Measurements from ENCODE around the gene MVD.

Gene MVD

DNA sequence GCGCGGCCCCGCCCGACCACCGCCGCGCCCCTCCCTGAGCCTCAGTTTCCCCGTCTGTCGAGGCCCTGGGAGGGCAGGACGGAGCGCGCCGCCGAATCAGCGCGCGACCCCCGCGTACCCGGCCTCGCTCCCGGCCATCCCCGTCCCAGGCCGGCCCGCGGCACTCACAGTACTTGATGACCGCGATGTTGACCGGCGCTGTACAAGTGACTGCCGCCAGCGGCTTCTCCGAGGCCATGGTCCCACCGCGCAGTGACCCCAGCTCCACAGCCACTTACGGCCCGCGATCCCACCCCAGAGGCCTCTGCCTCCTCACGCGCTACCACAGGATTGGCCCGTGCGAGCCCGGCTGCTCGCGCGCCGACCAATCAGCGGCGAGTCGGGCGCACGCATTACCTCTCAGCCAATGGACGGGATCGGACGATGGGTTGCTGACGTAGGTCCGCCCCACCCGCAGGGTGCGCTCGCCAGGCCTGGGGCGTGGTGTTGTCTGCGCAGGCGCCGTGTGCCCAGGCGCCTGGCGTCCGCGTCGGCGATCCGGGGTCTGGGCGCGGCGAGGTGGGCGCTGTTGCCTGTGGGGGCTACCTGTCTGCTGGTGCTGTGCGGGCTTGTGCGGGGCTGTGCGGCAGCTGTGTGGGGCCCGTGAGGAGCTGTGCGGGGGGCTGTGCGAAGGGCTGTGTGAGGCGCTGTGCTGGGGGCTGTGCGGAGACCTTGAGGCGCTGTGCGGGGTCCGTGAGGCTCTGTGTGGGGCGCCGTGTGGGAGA, at the start of gene MVD:
MVD (minus strand) TSS at position 249 of the 764 bp plus-strand sequence; CDS start at position 238, 11 bp downstream.
- Histone ChIP-seq H2AFZ (peak within 1 kb of the TSS; percentile 94), H3K27ac (peak within 1 kb of the TSS; percentile 55), H3K9ac (peak within 1 kb of the TSS; percentile 42), H3K36me3 (ENCODE audit: control insufficient read depth, insufficient read depth, low read length) (no peaks in the 10 kb centered on the region), H3K27me3 (ENCODE audit: control insufficient read depth, insufficient read depth, low read length) (no peaks in the 10 kb centered on the region), H3K4me2 (ENCODE audit: low read length) (peak within 1 kb of the TSS; percentile 66), H3K79me2 (no peaks in the 10 kb centered on the region), H3K4me1 (peaks cover 4% of the 10 kb centered on the region), H3K4me3 (ENCODE audit: low read depth, low read length) (peak within 1 kb of the TSS; percentile 89), H3K9me3 (ENCODE audit: control insufficient read depth, low read length) (no peaks in the 10 kb centered on the region)
- TF ChIP-seq, protein P1, sequence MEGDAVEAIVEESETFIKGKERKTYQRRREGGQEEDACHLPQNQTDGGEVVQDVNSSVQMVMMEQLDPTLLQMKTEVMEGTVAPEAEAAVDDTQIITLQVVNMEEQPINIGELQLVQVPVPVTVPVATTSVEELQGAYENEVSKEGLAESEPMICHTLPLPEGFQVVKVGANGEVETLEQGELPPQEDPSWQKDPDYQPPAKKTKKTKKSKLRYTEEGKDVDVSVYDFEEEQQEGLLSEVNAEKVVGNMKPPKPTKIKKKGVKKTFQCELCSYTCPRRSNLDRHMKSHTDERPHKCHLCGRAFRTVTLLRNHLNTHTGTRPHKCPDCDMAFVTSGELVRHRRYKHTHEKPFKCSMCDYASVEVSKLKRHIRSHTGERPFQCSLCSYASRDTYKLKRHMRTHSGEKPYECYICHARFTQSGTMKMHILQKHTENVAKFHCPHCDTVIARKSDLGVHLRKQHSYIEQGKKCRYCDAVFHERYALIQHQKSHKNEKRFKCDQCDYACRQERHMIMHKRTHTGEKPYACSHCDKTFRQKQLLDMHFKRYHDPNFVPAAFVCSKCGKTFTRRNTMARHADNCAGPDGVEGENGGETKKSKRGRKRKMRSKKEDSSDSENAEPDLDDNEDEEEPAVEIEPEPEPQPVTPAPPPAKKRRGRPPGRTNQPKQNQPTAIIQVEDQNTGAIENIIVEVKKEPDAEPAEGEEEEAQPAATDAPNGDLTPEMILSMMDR (IDR thresholded peaks at IDR 0.05): no peak

GRCh38 chr16:88712362-88712979, 49.6 kb upstream of the MVD start:
- Histone ChIP-seq H3K4me3 (ENCODE audit: low read depth, low read length) (no peak overlapping the region), H3K4me2 (ENCODE audit: low read length) (no peak overlapping the region), H3K36me3 (ENCODE audit: control insufficient read depth, insufficient read depth, low read length) (no peaks in the 10 kb centered on the region), H3K9me3 (ENCODE audit: control insufficient read depth, low read length) (no peaks in the 10 kb centered on the region), H3K27ac (no peak overlapping the region), H3K27me3 (ENCODE audit: control insufficient read depth, insufficient read depth, low read length) (no peaks in the 10 kb centered on the region), H3K4me1 (peaks cover under 1% of the 10 kb centered on the region), H3K9ac (no peak overlapping the region), H2AFZ (no peak overlapping the region), H3K79me2 (peaks cover 5% of the 10 kb centered on the region)
- TF ChIP-seq, protein P1 (IDR thresholded peaks at IDR 0.05): no peak

DNA sequence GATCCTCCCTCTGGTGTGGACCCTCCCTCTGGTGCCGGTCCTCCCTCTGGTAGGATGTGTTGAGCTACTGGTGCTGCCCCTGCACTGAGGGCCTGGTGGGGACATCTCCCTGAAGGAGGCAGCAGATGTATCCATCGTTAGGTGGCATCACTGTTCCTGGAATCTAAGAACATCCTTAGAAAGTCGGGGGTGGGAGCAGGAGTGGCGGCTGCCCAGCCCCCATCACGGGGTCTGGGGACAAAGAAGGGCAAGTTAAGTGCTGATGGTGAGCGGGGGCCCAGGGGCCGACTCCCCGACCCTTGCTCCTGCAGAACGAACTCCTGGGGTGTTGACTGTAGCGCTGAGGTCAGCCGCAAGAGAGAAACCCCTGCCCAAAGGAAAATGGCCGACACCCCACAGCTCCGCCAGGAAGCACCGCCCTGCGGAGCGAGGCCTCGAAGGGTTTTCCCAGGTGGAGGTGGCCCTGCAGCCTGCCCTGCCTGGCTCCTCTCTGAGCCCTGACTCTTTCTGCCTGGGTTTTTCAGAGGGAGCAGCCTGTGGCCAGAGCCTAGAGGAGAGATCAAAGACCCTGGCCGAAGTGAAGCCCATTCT, 49.0 kb upstream of the MVD start:
- H3K4me2 ChIP-seq (ENCODE audit: low read length): no peak overlapping the region
- no peak overlapping the region for H2AFZ ChIP-seq
- H3K27ac ChIP-seq: no peak overlapping the region
- no peaks in the 10 kb centered on the region for H3K36me3 ChIP-seq (ENCODE audit: control insufficient read depth, insufficient read depth, low read length)
- TF ChIP-seq, protein P1 (IDR thresholded peaks at IDR 0.05): no peak
- H3K79me2 ChIP-seq: peaks cover 5% of the 10 kb centered on the region
- no peaks in the 10 kb centered on the region for H3K9me3 ChIP-seq (ENCODE audit: control insufficient read depth, low read length)
- H3K4me1 ChIP-seq: peaks cover 6% of the 10 kb centered on the region
- no peak overlapping the region for H3K4me3 ChIP-seq (ENCODE audit: low read depth, low read length)
- H3K9ac ChIP-seq: no peak overlapping the region
- no peaks in the 10 kb centered on the region for H3K27me3 ChIP-seq (ENCODE audit: control insufficient read depth, insufficient read depth, low read length)

GRCh38 chr16:88710556-88710955, 47.7 kb upstream of the MVD start:
- no peaks in the 10 kb centered on the region for H3K9me3 ChIP-seq (ENCODE audit: control insufficient read depth, low read length)
- H3K9ac ChIP-seq: no peak overlapping the region
- no peak overlapping the region for H3K27ac ChIP-seq
- no peaks in the 10 kb centered on the region for H3K27me3 ChIP-seq (ENCODE audit: control insufficient read depth, insufficient read depth, low read length)
- no peaks in the 10 kb centered on the region for H3K36me3 ChIP-seq (ENCODE audit: control insufficient read depth, insufficient read depth, low read length)
- peaks cover 6% of the 10 kb centered on the region for H3K4me1 ChIP-seq
- no peak overlapping the region for H3K4me3 ChIP-seq (ENCODE audit: low read depth, low read length)
- no peak overlapping the region for H3K4me2 ChIP-seq (ENCODE audit: low read length)
- H3K79me2 ChIP-seq: peaks cover 5% of the 10 kb centered on the region
- H2AFZ ChIP-seq: no peak overlapping the region
- TF ChIP-seq, protein P1 (IDR thresholded peaks at IDR 0.05): no peak
